OCI-LY3 (cell line): ENCODE data around the gene NKX1-2.

Experiments used
- H2AFZ ChIP-seq: fragments of 200-600, 300-600 bp; shearing (Covaris generic); 2 replicates; pipeline ENCODE4 v1.6.0; 2014; ENCODE audit warnings: antibody characterized with exemption, low read depth, low read length
- H3K27ac ChIP-seq: fragments of 200-600, 300-600 bp; sonication (generic); 2 replicates; pipeline ENCODE4 v1.5.1; 2014; ENCODE audit warnings: mild to moderate bottlenecking, low read length, moderate library complexity, mixed read lengths
- H3K27me3 ChIP-seq: fragments of 200-600, 300-600 bp; sonication (generic); 2 replicates; pipeline ENCODE4 v1.6.1; 2014; ENCODE audit warnings: low read depth, low read length, mixed read lengths
- H3K36me3 ChIP-seq: fragments of 200-600, 300-600 bp; sonication (generic); replicated peaks from 2 replicates; pipeline ENCODE3; 2014; ENCODE audit warnings: low read depth, low read length, mixed read lengths
- H3K4me1 ChIP-seq: fragments of 300-600, 200-600 bp; sonication (generic); 2 replicates; pipeline ENCODE4 v1.6.1; 2014; ENCODE audit warnings: low read length, mixed read lengths
- H3K4me2 ChIP-seq: fragments of 200-600, 300-600 bp; sonication (generic); 2 replicates; pipeline ENCODE4 v1.6.1; 2014; ENCODE audit warnings: low read length, mixed read lengths
- H3K4me3 ChIP-seq: fragments of 300-600, 200-600 bp; sonication (generic); 2 replicates; pipeline ENCODE4 v1.5.1; 2014; ENCODE audit warnings: antibody characterized with exemption, mild to moderate bottlenecking, low read length, moderate library complexity
- H3K79me2 ChIP-seq: fragments of 300-600, 200-600 bp; shearing (Covaris generic); 2 replicates; pipeline ENCODE4 v1.6.1; 2014; ENCODE audit warnings: mild to moderate bottlenecking, low read length, mixed read lengths
- H3K9ac ChIP-seq: fragments of 300-600, 200-600 bp; shearing (Covaris generic); 2 replicates; pipeline ENCODE4 v1.6.0; 2014; ENCODE audit warnings: mild to moderate bottlenecking, low read length, moderate library complexity
- H3K9me3 ChIP-seq: fragments of 200-600, 300-600 bp; shearing (Covaris generic); 2 replicates; pipeline ENCODE4 v1.6.1; 2014; ENCODE audit warnings: low read length, mixed read lengths; ENCODE audit not compliant: insufficient read depth
- H4K20me1 ChIP-seq: fragments of 200-600, 300-600 bp; sonication (generic); 2 replicates; pipeline ENCODE4 v1.6.1; 2016; ENCODE audit warnings: low read length, mixed read lengths; ENCODE audit not compliant: insufficient read depth
- CTCF ChIP-seq: fragments of 200-600, 300-600 bp; sonication (generic); IDR thresholded peaks from 2 replicates; pipeline ENCODE4 v1.5.1; 2014; ENCODE audit warnings: antibody characterized with exemption, low read length, low read depth
- EZH2phosphoT487 ChIP-seq: fragments of 200-600 bp; shearing (Covaris generic); IDR thresholded peaks from 2 replicates; pipeline ENCODE4 v1.6.1; 2018; ENCODE audit warnings: antibody characterized with exemption, mixed run types, low read depth

Gene NKX1-2

GRCh38 chr10:124451276-124451675 is 1.4 kb upstream of the NKX1-2 start:
- H3K9me3 ChIP-seq: no peaks in the 10 kb centered on the region
- no peaks in the 10 kb centered on the region for H4K20me1 ChIP-seq
- no peak for TF ChIP-seq EZH2phosphoT487
- TF ChIP-seq CTCF: no peak
- H3K4me1 ChIP-seq: no peaks in the 10 kb centered on the region
- H3K27me3 ChIP-seq: peaks cover 21% of the 10 kb centered on the region
- H3K4me3 ChIP-seq: no peak overlapping the region
- H2AFZ ChIP-seq: no peak overlapping the region
- no peak overlapping the region for H3K27ac ChIP-seq
- no peaks in the 10 kb centered on the region for H3K79me2 ChIP-seq
- H3K9ac ChIP-seq: no peak overlapping the region
- no peaks in the 10 kb centered on the region for H3K36me3 ChIP-seq
- no peak overlapping the region for H3K4me2 ChIP-seq

- Histone ChIP-seq H3K27ac (no peak overlapping the region), H4K20me1 (no peaks in the 10 kb centered on the region), H3K27me3 (peaks cover 18% of the 10 kb centered on the region), H2AFZ (no peak overlapping the region), H3K9me3 (no peaks in the 10 kb centered on the region), H3K4me1 (no peaks in the 10 kb centered on the region), H3K36me3 (no peaks in the 10 kb centered on the region), H3K4me2 (no peak overlapping the region), H3K4me3 (no peak overlapping the region), H3K79me2 (no peaks in the 10 kb centered on the region), H3K9ac (no peak overlapping the region)
- TF ChIP-seq EZH2phosphoT487 (no peak), CTCF (no peak)
Measured at GRCh38 chr10:124450783-124451057, 885 bp upstream of the NKX1-2 start.

GRCh38 chr10:124449170-124450011 is 444 bp downstream of the NKX1-2 start:
- no peak overlapping the region for H3K4me3 ChIP-seq

GRCh38 chr10:124448696-124449169 is 1.1 kb downstream of the NKX1-2 start:
- H3K27ac ChIP-seq: no peak overlapping the region
- H4K20me1 ChIP-seq: no peaks in the 10 kb centered on the region
- H3K4me2 ChIP-seq: no peak overlapping the region
- no peak overlapping the region for H3K9ac ChIP-seq
- no peak overlapping the region for H2AFZ ChIP-seq
- H3K79me2 ChIP-seq: no peaks in the 10 kb centered on the region
- no peaks in the 10 kb centered on the region for H3K9me3 ChIP-seq
- no peak overlapping the region for H3K4me3 ChIP-seq
- H3K36me3 ChIP-seq: no peaks in the 10 kb centered on the region
- TF ChIP-seq EZH2phosphoT487 (no peak), CTCF (no peak)
- no peaks in the 10 kb centered on the region for H3K4me1 ChIP-seq
- peaks cover 14% of the 10 kb centered on the region for H3K27me3 ChIP-seq

More at GRCh38 chr10:124449170-124450011, 444 bp downstream of the NKX1-2 start:
- Histone ChIP-seq H4K20me1 (no peaks in the 10 kb centered on the region), H3K9ac (no peak overlapping the region), H3K27me3 (peaks cover 20% of the 10 kb centered on the region), H3K27ac (no peak overlapping the region), H3K9me3 (no peaks in the 10 kb centered on the region), H3K79me2 (no peaks in the 10 kb centered on the region), H3K4me1 (no peaks in the 10 kb centered on the region), H3K4me2 (no peak overlapping the region), H2AFZ (no peak overlapping the region), H3K36me3 (no peaks in the 10 kb centered on the region)
- TF ChIP-seq CTCF (no peak), EZH2phosphoT487 (no peak)
